NB4 (cell line): ENCODE data around the gene TTC34.

Experiments used
- DNase-seq: peaks from one replicate; pipeline ENCODE4 v3.0.0; 2010; ENCODE audit warnings: low read depth
- H3K4me3 ChIP-seq: one replicate; pipeline ENCODE4 v1.5.1; 2011; ENCODE audit warnings: mild to moderate bottlenecking, low read depth, low read length, moderate library complexity
- MYC ChIP-seq: IDR thresholded peaks from 2 replicates; pipeline ENCODE4 v1.6.1; 2011; ENCODE audit warnings: low read depth, low read length
- POLR2A ChIP-seq: IDR thresholded peaks from 2 replicates; pipeline ENCODE4 v1.6.1; 2011; ENCODE audit warnings: mild to moderate bottlenecking; ENCODE audit not compliant: insufficient read length; ENCODE audit errors: extremely low read depth
- TF ChIP-seq, protein P1 (sequence below): IDR thresholded peaks from 2 replicates; pipeline ENCODE4 v1.6.1; 2011; ENCODE audit warnings: low read depth, low read length
- TF ChIP-seq, protein P2 (sequence below): IDR thresholded peaks from one replicate; pipeline ENCODE4 v1.5.1; 2012; ENCODE audit warnings: low read depth, low read length

TTC34 gene

DNA sequence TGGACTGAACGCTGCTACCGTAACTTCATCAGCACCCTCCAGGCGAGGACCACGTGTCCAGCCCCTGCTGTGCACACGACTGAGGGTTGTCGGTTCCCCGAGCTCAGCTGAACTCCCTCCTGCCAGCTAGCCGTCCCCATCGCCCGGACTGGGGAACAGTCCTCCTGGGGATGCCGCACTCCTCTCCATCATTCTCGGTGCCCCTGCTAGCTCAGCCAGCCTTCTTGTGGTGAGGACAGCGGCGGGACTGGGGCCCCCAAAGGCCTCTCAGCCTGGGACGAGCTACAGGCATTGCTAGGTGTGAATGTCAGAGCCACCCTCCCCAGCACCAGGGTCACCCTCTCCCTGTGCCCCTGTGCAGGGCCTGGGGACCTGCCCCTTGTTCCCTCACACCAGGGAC is 8.8 kb upstream of the TTC34 start:
- H3K4me3 ChIP-seq: no peak overlapping the region
- no peak for DNase-seq
- TF ChIP-seq, protein P1, sequence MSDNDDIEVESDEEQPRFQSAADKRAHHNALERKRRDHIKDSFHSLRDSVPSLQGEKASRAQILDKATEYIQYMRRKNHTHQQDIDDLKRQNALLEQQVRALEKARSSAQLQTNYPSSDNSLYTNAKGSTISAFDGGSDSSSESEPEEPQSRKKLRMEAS: no peak
- TF ChIP-seq, protein P2, sequence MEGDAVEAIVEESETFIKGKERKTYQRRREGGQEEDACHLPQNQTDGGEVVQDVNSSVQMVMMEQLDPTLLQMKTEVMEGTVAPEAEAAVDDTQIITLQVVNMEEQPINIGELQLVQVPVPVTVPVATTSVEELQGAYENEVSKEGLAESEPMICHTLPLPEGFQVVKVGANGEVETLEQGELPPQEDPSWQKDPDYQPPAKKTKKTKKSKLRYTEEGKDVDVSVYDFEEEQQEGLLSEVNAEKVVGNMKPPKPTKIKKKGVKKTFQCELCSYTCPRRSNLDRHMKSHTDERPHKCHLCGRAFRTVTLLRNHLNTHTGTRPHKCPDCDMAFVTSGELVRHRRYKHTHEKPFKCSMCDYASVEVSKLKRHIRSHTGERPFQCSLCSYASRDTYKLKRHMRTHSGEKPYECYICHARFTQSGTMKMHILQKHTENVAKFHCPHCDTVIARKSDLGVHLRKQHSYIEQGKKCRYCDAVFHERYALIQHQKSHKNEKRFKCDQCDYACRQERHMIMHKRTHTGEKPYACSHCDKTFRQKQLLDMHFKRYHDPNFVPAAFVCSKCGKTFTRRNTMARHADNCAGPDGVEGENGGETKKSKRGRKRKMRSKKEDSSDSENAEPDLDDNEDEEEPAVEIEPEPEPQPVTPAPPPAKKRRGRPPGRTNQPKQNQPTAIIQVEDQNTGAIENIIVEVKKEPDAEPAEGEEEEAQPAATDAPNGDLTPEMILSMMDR: no peak
- no peak for TF ChIP-seq POLR2A
- no peak for TF ChIP-seq MYC

DNA sequence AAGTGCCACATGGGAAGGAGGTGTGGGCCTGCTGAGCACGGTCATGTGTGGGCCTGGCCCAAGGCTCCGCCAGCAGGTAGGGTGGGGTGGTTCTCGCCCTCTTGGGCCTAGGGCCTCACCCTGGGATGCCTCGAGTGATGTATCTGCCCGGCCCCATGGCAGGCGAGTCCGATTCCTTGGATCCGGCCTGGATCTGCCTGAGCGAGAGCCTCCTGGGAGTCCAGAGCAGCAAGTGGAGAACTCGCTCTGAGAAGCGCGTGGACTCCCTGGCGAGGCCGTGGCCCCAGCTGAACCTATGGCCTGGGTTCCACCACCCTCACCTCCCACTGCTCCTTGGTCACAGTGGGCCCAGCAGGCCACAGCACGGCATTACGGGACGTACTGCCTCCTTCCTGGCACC is 8.2 kb upstream of the TTC34 start:
- TF ChIP-seq POLR2A: no peak
- TF ChIP-seq, protein P1: no peak
- TF ChIP-seq MYC: no peak
- TF ChIP-seq, protein P2: no peak
- H3K4me3 ChIP-seq: no peak overlapping the region
- no peak for DNase-seq

DNA sequence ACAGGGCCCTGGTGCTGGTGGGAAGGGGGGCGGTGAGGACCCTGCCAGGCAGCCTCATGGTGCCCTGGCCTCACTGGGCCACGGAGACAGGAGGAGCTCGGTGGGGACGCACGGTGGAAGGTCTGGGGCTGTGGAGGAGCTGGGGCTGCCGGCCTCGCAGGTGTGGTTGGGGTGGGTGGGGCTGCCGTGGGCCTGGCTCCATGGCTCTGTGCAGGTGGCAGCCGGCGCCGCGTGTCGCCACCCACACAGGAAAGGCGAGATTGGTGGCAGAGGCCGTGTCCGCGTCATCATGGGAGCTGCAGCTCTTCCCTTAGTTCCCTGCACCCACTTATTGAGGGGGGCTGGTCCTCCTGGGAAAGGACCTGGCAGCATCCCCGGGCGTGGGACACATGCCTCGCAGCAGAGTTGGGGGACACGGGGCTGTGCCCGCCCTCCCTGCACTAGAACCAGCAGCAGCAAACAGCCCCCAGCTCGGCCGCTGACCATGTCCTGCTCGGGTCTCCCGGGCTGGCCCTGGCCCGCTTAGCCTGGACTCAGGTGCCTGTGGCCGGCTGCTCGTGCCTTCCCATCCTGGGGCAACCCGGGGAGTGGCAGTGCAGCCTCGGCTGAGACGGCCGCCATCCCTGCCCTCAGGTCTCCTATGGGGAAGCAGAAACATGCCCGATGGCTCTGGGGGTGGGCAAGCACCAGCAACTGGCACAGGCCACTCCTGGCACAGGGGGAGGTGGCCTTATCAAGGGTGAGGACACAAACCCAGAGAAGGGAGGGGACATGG is 7.5 kb upstream of the TTC34 start:
- TF ChIP-seq, protein P2: no peak
- TF ChIP-seq, protein P1: no peak
- TF ChIP-seq POLR2A: no peak
- no peak for TF ChIP-seq MYC
- no peak for DNase-seq
- H3K4me3 ChIP-seq: no peak overlapping the region

DNA sequence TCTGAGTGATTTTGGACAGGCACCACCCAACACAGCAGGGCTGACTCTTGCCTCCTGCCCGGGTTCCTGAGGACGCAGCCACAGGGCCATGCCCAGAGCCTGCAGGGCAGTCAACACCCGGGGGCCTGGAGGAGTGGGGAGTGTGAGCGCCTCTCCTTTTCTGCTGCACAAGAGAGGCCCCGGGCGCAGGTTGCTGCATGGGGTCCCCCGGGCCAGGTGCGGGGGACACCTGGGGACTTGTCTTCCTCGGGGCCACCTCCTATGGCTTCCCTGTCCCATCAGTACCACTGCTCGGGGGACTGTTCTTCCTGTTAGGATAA is 6.9 kb upstream of the TTC34 start:
- TF ChIP-seq MYC: no peak
- TF ChIP-seq, protein P2: no peak
- no peak for TF ChIP-seq POLR2A
- TF ChIP-seq, protein P1: no peak
- no peak overlapping the region for H3K4me3 ChIP-seq
- no peak for DNase-seq

DNA sequence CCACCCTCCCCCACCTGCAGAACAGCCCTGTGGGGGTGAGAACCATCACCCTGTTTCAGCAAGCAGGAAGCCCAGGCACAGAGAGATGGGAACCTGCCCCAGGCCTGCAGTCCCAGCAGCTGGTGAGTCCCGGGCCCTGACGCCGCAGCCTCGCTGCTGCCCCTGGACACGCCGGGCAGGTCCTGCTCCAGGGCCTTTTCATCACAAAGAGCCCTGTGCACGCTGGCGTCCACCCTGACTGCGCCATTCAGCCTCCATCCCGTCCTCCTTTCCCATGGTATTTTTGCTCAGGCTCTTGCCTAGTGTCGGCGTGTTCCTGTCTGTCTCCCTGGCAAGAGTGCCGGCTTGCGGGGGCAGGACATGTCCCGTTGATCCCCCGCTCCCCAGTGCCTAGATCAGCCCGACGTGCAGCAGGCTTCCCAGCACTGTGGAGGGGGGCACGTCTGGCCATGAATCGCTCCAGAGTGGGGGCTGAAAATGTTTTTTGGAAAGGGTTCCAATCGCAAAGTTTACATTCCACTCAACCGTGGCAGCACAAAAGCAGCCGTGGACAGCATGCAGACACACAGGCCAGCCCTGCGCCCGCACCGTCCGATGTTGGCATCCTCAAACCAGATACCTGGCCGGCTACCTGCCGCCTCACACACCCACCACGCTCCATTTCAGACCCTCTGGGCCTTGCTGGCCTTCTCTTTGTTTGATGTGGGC is 6.3 kb upstream of the TTC34 start:
- no peak overlapping the region for H3K4me3 ChIP-seq
- no peak for DNase-seq
- TF ChIP-seq, protein P2: no peak
- TF ChIP-seq MYC: no peak
- TF ChIP-seq POLR2A: no peak
- TF ChIP-seq, protein P1: no peak
